ENCODE results near the gene DPYD. TPM values are rescaled to one million over a fixed set of nuclear protein-coding genes. Genes with fewer than 3 reads are reported as not detected.

Gene DPYD
- total and polyA plus RNA-seq, 10 of the 15 experiments (the other 5 are each of a cell fraction or from before 2014, with no cell fraction given) = 5.7 to 23.8 (median 10.2) TPM

DNA sequence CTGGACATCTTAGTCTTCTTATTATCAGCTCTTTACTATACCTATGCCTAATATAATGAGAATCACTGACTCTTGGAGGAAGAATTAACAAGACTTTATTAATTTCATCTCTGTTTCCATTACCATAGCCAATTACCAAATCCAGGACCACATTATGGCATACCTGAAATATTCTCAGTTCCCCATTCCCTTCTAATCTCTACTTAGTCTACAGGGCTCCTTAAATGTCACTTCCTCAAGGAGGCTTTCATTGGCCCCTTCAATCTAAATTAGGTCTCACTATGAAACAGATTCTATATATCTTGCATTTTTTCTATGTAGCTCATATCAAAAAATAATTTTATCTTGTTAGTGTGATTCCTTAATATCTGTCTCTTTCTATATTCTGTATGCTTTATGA, 828.0 kb downstream of the DPYD start:
- Histone ChIP-seq H2AFZ (ENCODE audit: control insufficient read depth, low read depth, low read length) (no peak overlapping the region), H3K4me2 (ENCODE audit: control insufficient read depth, insufficient read depth) (no peak overlapping the region), H3K4me1 (ENCODE audit: control insufficient read depth, insufficient read depth, low read length) (no peaks in the 10 kb centered on the region), H3K9me3 (replicated peaks; ENCODE audit: control insufficient read depth, insufficient read depth, low read length) (no peaks in the 10 kb centered on the region), H3K79me2 (ENCODE audit: control insufficient read depth, insufficient read depth, low read length) (no peaks in the 10 kb centered on the region), H3K9ac (ENCODE audit: control insufficient read depth, insufficient read depth, low read length) (no peak overlapping the region), H3K36me3 (ENCODE audit: control insufficient read depth in 2 of 2, insufficient read depth in 2 of 2, low read length in 1 of 2) (no peaks in the 10 kb centered on the region), H4K20me1 (ENCODE audit: control insufficient read depth, insufficient read depth) (no peaks in the 10 kb centered on the region), H3K27me3 (replicated peaks in 1 of 2; ENCODE audit: control insufficient read depth in 2 of 2, insufficient read depth in 2 of 2, low read length in 1 of 2) (no peaks in the 10 kb centered on the region), H3K4me3 (no peak overlapping the region), H3K27ac (ENCODE audit: control insufficient read depth, insufficient read depth) (no peak overlapping the region)
- BruUV-seq (replicated peaks) = no TSS peak
- in situ Hi-C loops (cut with MboI) = no loop called here
- FAIRE-seq = no peak
- ATAC-seq = peak; percentile 61
- intact Hi-C loops (cut with micrococcal nuclease; ENCODE audit: unreplicated experiment) = no loop called here
- POLR2A ChIA-PET = no interaction called here
- RAD21 ChIA-PET (ENCODE audit: unreplicated experiment) = no interaction called here
- TF ChIP-seq ZBTB33 (IDR thresholded peaks at IDR 0.05) (no peak), MTA2 (IDR thresholded peaks at IDR 0.05; ENCODE audit: low read depth) (peak; percentile 39), SPI1 (IDR thresholded peaks at IDR 0.05; ENCODE audit: borderline replicate concordance, insufficient read depth, low read depth, low read length) (peak; percentile 70; the same call in 1 of the 2 replicates), RUNX3 (IDR thresholded peaks at IDR 0.05; ENCODE audit: low read length) (peak; percentile 17; the same call in 1 of the 2 replicates)
- SMC1A ChIA-PET (ENCODE audit: uncharacterized antibody, unreplicated experiment) = interaction anchor here (0.7 to 1.3 kb wide), 6 partner anchors 11 to 498 kb away, joined by 3 to 7 read pairs (median 4); no protein-coding TSS in a partner anchor
- DNase-seq (ENCODE audit: low read depth, low spot score) = no peak
- CTCF ChIA-PET = interaction anchor here (1.0 kb wide), 1 partner anchor 513 kb away, joined by 3 read pairs; no protein-coding TSS in a partner anchor

- Histone ChIP-seq H3K4me3 (no peak overlapping the region), H3K36me3 (ENCODE audit: control insufficient read depth in 2 of 2, insufficient read depth in 2 of 2, low read length in 1 of 2) (no peaks in the 10 kb centered on the region), H4K20me1 (ENCODE audit: control insufficient read depth, insufficient read depth) (no peaks in the 10 kb centered on the region), H3K79me2 (ENCODE audit: control insufficient read depth, insufficient read depth, low read length) (no peaks in the 10 kb centered on the region), H3K4me2 (ENCODE audit: control insufficient read depth, insufficient read depth) (no peak overlapping the region), H3K9ac (ENCODE audit: control insufficient read depth, insufficient read depth, low read length) (no peak overlapping the region), H3K27ac (ENCODE audit: control insufficient read depth, insufficient read depth) (no peak overlapping the region), H3K9me3 (replicated peaks; ENCODE audit: control insufficient read depth, insufficient read depth, low read length) (no peaks in the 10 kb centered on the region), H2AFZ (ENCODE audit: control insufficient read depth, low read depth, low read length) (no peak overlapping the region), H3K4me1 (ENCODE audit: control insufficient read depth, insufficient read depth, low read length) (no peaks in the 10 kb centered on the region), H3K27me3 (replicated peaks in 1 of 2; ENCODE audit: control insufficient read depth in 2 of 2, insufficient read depth in 2 of 2, low read length in 1 of 2) (no peaks in the 10 kb centered on the region)
- SMC1A ChIA-PET (ENCODE audit: uncharacterized antibody, unreplicated experiment) = interaction anchor here (0.6 to 1.5 kb wide), 3 partner anchors 43 to 453 kb away, joined by 3 to 4 read pairs (median 3); no protein-coding TSS in a partner anchor
- BruUV-seq (replicated peaks) = no TSS peak
- in situ Hi-C loops (cut with MboI) = no loop called here
- CTCF ChIA-PET = interaction anchor here (0.7 to 1.3 kb wide), 3 partner anchors 12 to 512 kb away, joined by 3 to 5 read pairs (median 3); no protein-coding TSS in a partner anchor
- RAD21 ChIA-PET (ENCODE audit: unreplicated experiment) = no interaction called here
- FAIRE-seq (peak; percentile 57), ATAC-seq (no peak), DNase-seq (ENCODE audit: low read depth, low spot score) (no peak)
- intact Hi-C loops (cut with micrococcal nuclease; ENCODE audit: unreplicated experiment) = no loop called here
- POLR2A ChIA-PET = no interaction called here
- TF ChIP-seq SUPT20H (IDR thresholded peaks at IDR 0.05; ENCODE audit: borderline replicate concordance, control insufficient read depth, low read depth, low read length) (no peak), E2F4 (IDR thresholded peaks at IDR 0.05; ENCODE audit: low read depth, low read length) (no peak), FOXK2 (IDR thresholded peaks at IDR 0.05) (no peak), SIN3A (IDR thresholded peaks at IDR 0.05; ENCODE audit: low read depth, low read length) (no peak), RBBP5 (conservative IDR thresholded peaks at IDR 0.05) (no peak), TCF7 (IDR thresholded peaks at IDR 0.05; ENCODE audit: borderline replicate concordance) (no peak), NR2F1 (conservative IDR thresholded peaks at IDR 0.05) (no peak), TAF1 (IDR thresholded peaks at IDR 0.05; ENCODE audit: borderline replicate concordance, low read depth, low read length) (no peak), WRNIP1 (IDR thresholded peaks at IDR 0.05; ENCODE audit: borderline replicate concordance, low read depth, low read length) (no peak)
- TF ChIP-seq, protein P1, sequence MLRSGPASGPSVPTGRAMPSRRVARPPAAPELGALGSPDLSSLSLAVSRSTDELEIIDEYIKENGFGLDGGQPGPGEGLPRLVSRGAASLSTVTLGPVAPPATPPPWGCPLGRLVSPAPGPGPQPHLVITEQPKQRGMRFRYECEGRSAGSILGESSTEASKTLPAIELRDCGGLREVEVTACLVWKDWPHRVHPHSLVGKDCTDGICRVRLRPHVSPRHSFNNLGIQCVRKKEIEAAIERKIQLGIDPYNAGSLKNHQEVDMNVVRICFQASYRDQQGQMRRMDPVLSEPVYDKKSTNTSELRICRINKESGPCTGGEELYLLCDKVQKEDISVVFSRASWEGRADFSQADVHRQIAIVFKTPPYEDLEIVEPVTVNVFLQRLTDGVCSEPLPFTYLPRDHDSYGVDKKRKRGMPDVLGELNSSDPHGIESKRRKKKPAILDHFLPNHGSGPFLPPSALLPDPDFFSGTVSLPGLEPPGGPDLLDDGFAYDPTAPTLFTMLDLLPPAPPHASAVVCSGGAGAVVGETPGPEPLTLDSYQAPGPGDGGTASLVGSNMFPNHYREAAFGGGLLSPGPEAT (IDR thresholded peaks at IDR 0.05; ENCODE audit: low read depth) = no peak
These were observed 829.2 kb downstream of the DPYD start for GRCh38 chr1:97091679-97092078.

Data from GM12878 (cell line).